K562 (cell line): Measurements from ENCODE around the gene MLXIPL. TPM values are rescaled to one million over a fixed set of nuclear protein-coding genes. Genes with fewer than 3 reads are reported as not detected.
A peak's percentile ranks its signal among the peaks of the same experiment; 100 is the strongest.

Experiments
- ATAC-seq: fragments of 200-7000 bp; cut with Tn5 transposase; 3 replicates; pipeline ENCODE4 v1.9.1; 2020; ENCODE audit warnings: moderate library complexity
- BruUV-seq: library from RNA; stranded (reverse); fragments of 400-500 nt; replicated peaks from 2 replicates; lab custom pipeline; 2021; lab: Mats Ljungman, UMichigan
- CTCF ChIA-PET: fragments of 300-600 bp; formaldehyde crosslinking; extraction: SDS; loops from one replicate; lab custom pipeline; 2021; ENCODE audit warnings: low intra/inter-chr PET ratio; lab: Yijun Ruan, JAX
- POLR2A ChIA-PET: fragments of 300-600, 350-650 bp; sonication (Branson Sonifier 250); formaldehyde crosslinking; extraction: SDS; loops from one replicate; lab custom pipeline; 2021; ENCODE audit warnings: antibody characterized with exemption, inconsistent platforms; lab: Yijun Ruan, JAX
- DNase-seq, 4 experiments: peaks; one replicate each; pipeline versions ENCODE4 v3.0.0 to v3.0.0-alpha.2; 2011 to 2018; ENCODE audit warnings: low spot score in 3 of 4, mixed read lengths in 3 of 4; ENCODE audit errors: extremely low read depth in 1 of 4
- FAIRE-seq: peaks from 2 replicates; lab custom pipeline; 2011; peaks lifted over from hg19 to GRCh38; lab: Jason Lieb, UNC
- H2AFZ ChIP-seq: 2 replicates; pipeline ENCODE4 v1.6.0; 2011; ENCODE audit warnings: low read depth, low read length, control low read depth, inconsistent platforms
- H3K27ac ChIP-seq: fragments of 200-600 bp; 3 replicates; pipeline ENCODE4 v1.8.0; 2011; ENCODE audit warnings: low read depth, mild to moderate bottlenecking, control low read depth, inconsistent platforms, low read length, moderate library complexity, mixed read lengths; ENCODE audit errors: extremely low read depth
- H3K27me3 ChIP-seq, 2 experiments: fragments of 300-600 bp in 1 of 2; 2 replicates in 1 of 2; 3 replicates in 1 of 2; pipeline versions ENCODE4 v1.6.0 to v1.8.0; 2011; ENCODE audit warnings: inconsistent platforms in 2 of 2, low read length in 2 of 2, mild to moderate bottlenecking in 1 of 2, mixed read lengths in 1 of 2, moderate library complexity in 1 of 2; ENCODE audit not compliant: control insufficient read depth in 2 of 2, insufficient read depth in 2 of 2
- H3K36me3 ChIP-seq: fragments of 300-600 bp; 3 replicates; pipeline ENCODE4 v1.8.0; 2011; ENCODE audit warnings: mild to moderate bottlenecking, low read length, inconsistent platforms; ENCODE audit not compliant: control insufficient read depth, insufficient read depth
- H3K4me1 ChIP-seq, 2 experiments: fragments of 200-600 bp in 1 of 2; replicated peaks in 1 of 2; 2 replicates in 1 of 2; 3 replicates in 1 of 2; pipeline versions ENCODE4 v1.5.1 to v1.8.0; 2011; ENCODE audit warnings: inconsistent platforms in 2 of 2, low read length in 2 of 2, mild to moderate bottlenecking in 1 of 2, mixed read lengths in 1 of 2, moderate library complexity in 1 of 2; ENCODE audit not compliant: control insufficient read depth in 2 of 2, insufficient read depth in 2 of 2
- H3K4me2 ChIP-seq: 2 replicates; pipeline ENCODE4 v1.6.1; 2011; ENCODE audit warnings: low read length, control low read depth, inconsistent platforms, mixed read lengths; ENCODE audit not compliant: insufficient read depth
- H3K4me3 ChIP-seq: fragments of 200-600 bp; sonication (generic), shearing (Covaris generic); 2 replicates; pipeline ENCODE4 v1.5.1; 2016; ENCODE audit warnings: control low read depth, inconsistent platforms
- H3K79me2 ChIP-seq: fragments of 200-600 bp; 3 replicates; pipeline ENCODE4 v1.8.0; 2011; ENCODE audit warnings: low read length, inconsistent platforms; ENCODE audit not compliant: control insufficient read depth, insufficient read depth
- H3K9ac ChIP-seq, 2 experiments: 2 replicates each; pipeline versions ENCODE4 v1.6.0 to v1.6.1; 2011; ENCODE audit warnings: low read depth in 2 of 2, low read length in 2 of 2, control low read depth in 1 of 2, inconsistent platforms in 1 of 2, mild to moderate bottlenecking in 1 of 2, mixed read lengths in 1 of 2; ENCODE audit not compliant: insufficient read depth in 1 of 2
- H3K9me1 ChIP-seq: one replicate; pipeline ENCODE4 v1.6.0; 2011; ENCODE audit warnings: inconsistent platforms, mild to moderate bottlenecking, low read length, moderate library complexity; ENCODE audit not compliant: control insufficient read depth, insufficient read depth
- H3K9me3 ChIP-seq: replicated peaks from 2 replicates; pipeline ENCODE4 v1.5.1; 2011; ENCODE audit warnings: low read depth, low read length, inconsistent platforms; ENCODE audit not compliant: control insufficient read depth, insufficient read depth
- H4K20me1 ChIP-seq: replicated peaks from 2 replicates; pipeline ENCODE4 v1.6.1; 2011; ENCODE audit warnings: low read length, inconsistent platforms, mixed read lengths; ENCODE audit not compliant: control insufficient read depth, insufficient read depth
- ASH1L ChIP-seq: fragments of 450-650 bp; IDR thresholded peaks from 2 replicates; pipeline ENCODE4 v1.6.1; 2018; ENCODE audit warnings: borderline replicate concordance, mild to moderate bottlenecking, low read depth; ENCODE audit not compliant: partially characterized antibody
- BMI1 ChIP-seq: fragments of 150-350 bp; IDR thresholded peaks from 2 replicates; pipeline ENCODE4 v1.6.1; 2014; ENCODE audit warnings: low read length
- CREB1 ChIP-seq, 2 experiments: sonication (generic) in 1 of 2; formaldehyde crosslinking in 1 of 2; IDR thresholded peaks; 2 replicates each; pipeline versions ENCODE4 v1.6.1 to v1.8.0; 2012 to 2022; ENCODE audit warnings: inconsistent platforms in 1 of 2, mild to moderate bottlenecking in 1 of 2, missing genetic modification reagents in 1 of 2, moderate library complexity in 1 of 2
- CREB5 ChIP-seq: fragments of 250-450 bp; sonication (Bioruptor Pico); IDR thresholded peaks from 2 replicates; pipeline ENCODE4 v1.5.0; 2020; ENCODE audit warnings: mild to moderate bottlenecking
- EP400 ChIP-seq: fragments of 450-650 bp; IDR thresholded peaks from 2 replicates; pipeline ENCODE4 v1.6.1; 2017; ENCODE audit warnings: antibody characterized with exemption, mild to moderate bottlenecking, moderate library complexity
- ETV5 ChIP-seq: sonication (generic); formaldehyde crosslinking; IDR thresholded peaks from 2 replicates; pipeline ENCODE4 v1.4.0; 2020; ENCODE audit warnings: low read depth, mild to moderate bottlenecking, missing genetic modification reagents
- HDAC6 ChIP-seq: IDR thresholded peaks from 2 replicates; pipeline ENCODE4 v1.6.1; 2012; ENCODE audit warnings: low read depth, mild to moderate bottlenecking, control low read depth, inconsistent platforms, low read length, moderate library complexity
- MITF ChIP-seq: IDR thresholded peaks from 2 replicates; pipeline ENCODE4 v1.6.1; 2014; ENCODE audit warnings: antibody characterized with exemption
- MYC ChIP-seq, 2 experiments: fragments of 250-450 bp in 1 of 2; sonication (Bioruptor Pico) in 1 of 2; IDR thresholded peaks; 2 replicates each; pipeline versions ENCODE4 v1.5.1 to v1.6.1; 2012 to 2021; ENCODE audit warnings: low read depth in 2 of 2, borderline replicate concordance in 1 of 2, improper control_type of control experiment in 1 of 2, low read length in 1 of 2, mild to moderate bottlenecking in 1 of 2, moderate library complexity in 1 of 2
- NCOA2 ChIP-seq, 2 experiments: fragments of 450-650 bp; IDR thresholded peaks; 2 replicates each; pipeline ENCODE4 v1.6.1; 2018; ENCODE audit warnings: mild to moderate bottlenecking in 2 of 2, moderate library complexity in 1 of 2; ENCODE audit not compliant: partially characterized antibody in 2 of 2
- NFATC3 ChIP-seq: fragments of 450-650 bp; IDR thresholded peaks from 2 replicates; pipeline ENCODE4 v1.6.1; 2017; ENCODE audit warnings: mild to moderate bottlenecking
- POLR3A ChIP-seq: IDR thresholded peaks from 2 replicates; pipeline ENCODE4 v1.6.1; 2011; ENCODE audit warnings: borderline replicate concordance, mild to moderate bottlenecking, moderate library complexity; ENCODE audit not compliant: insufficient read length, insufficient read depth; ENCODE audit errors: extremely low read depth
- PTTG1 ChIP-seq: fragments of 450-650 bp; IDR thresholded peaks from 2 replicates; pipeline ENCODE4 v1.6.1; 2016; ENCODE audit warnings: low read depth, mild to moderate bottlenecking, missing genetic modification characterization, missing compliant biosample characterization
- SAFB2 ChIP-seq: fragments of 200-400 bp; formaldehyde crosslinking; IDR thresholded peaks from 2 replicates; pipeline ENCODE4 v1.6.1; 2018; ENCODE audit warnings: borderline replicate concordance, low read length, low read depth, moderate library complexity; ENCODE audit not compliant: severe bottlenecking
- SMARCA5 ChIP-seq: fragments of 450-650 bp; IDR thresholded peaks from 2 replicates; pipeline ENCODE4 v1.6.1; 2016
- SMARCE1 ChIP-seq: fragments of 450-650 bp; IDR thresholded peaks from 2 replicates; pipeline ENCODE4 v1.7.1; 2016; ENCODE audit warnings: mild to moderate bottlenecking
- ZBED1 ChIP-seq: IDR thresholded peaks from 2 replicates; pipeline ENCODE4 v1.6.1; 2014
- ZNF121 ChIP-seq: sonication (generic); formaldehyde crosslinking; conservative IDR thresholded peaks from 2 replicates; pipeline ENCODE4 v1.8.0; 2022; ENCODE audit warnings: missing genetic modification reagents
- ZNF77 ChIP-seq: fragments of 250-450 bp; sonication (Bioruptor Pico); IDR thresholded peaks from 2 replicates; pipeline ENCODE4 v1.5.0; 2020
- WGBS: fragments of 100-300 bp; shearing (Covaris generic); methylation state at CpG from one replicate; pipeline ENCODE4 v1.1.6; 2016; ENCODE audit warnings: low coverage, mixed read lengths; ENCODE audit not compliant: insufficient coverage; ENCODE audit errors: missing lambda C conversion rate; 5-methylcytosine and 5-hydroxymethylcytosine counted together
- in situ Hi-C: fragments of 300-500 bp; cut with MboI; formaldehyde crosslinking; loops from 4 replicates; pipeline ENCODE4 v1.15.0; 2018; ENCODE audit warnings: inconsistent platforms, mixed read lengths
- intact Hi-C: fragments of 100-400 bp; cut with micrococcal nuclease; formaldehyde crosslinking; loops from 2 replicates; pipeline ENCODE4 v1.14.2; 2022
- polyA plus RNA-seq, 8 experiments: library from polyadenylated mRNA; depleted of rRNA in 4 of 8; stranded (reverse) in 5 of 8; unstranded in 3 of 8; fragments of >200 nt; fragmentation: Nextera tagmentation in 2 of 8; fragmentation: Illumina TruSeq in 1 of 8; extraction: Ambion mirVana in 2 of 8; extraction: Trizol in 1 of 8; gene quantifications; 2 replicates each; pipeline versions ENCODE4 v1.2.1 to v1.2.3, GENCODE V29; 2011 to 2014; ENCODE audit warnings: inconsistent platforms in 1 of 8, missing spikeins in 1 of 8
- total RNA-seq, 7 experiments: library from RNA; depleted of rRNA in 6 of 7; stranded (reverse); fragments of >200 nt in 6 of 7; fragmentation: Illumina TruSeq in 2 of 7; extraction: Trizol in 2 of 7; gene quantifications; 2 replicates each; pipeline versions ENCODE4 v1.2.1 to v1.2.3, GENCODE V29; 2011 to 2021; ENCODE audit warnings: low replicate concordance in 1 of 7

Gene MLXIPL
- total and polyA plus RNA-seq, 9 of the 15 experiments (the other 6 are each of a cell fraction or from before 2014, with no cell fraction given): 0.11 to 18.4 (median 1.4) TPM

- H3K27me3 ChIP-seq: no peaks in the 10 kb centered on the region
- intact Hi-C loops (loop anchor here (2.0 to 5.0 kb wide), 2 partner anchors 56 to 240 kb away; no protein-coding TSS in a partner anchor), in situ Hi-C loops (no loop called here)
- no peak overlapping the region for H3K4me3 ChIP-seq
- DNase-seq (peak; percentile 73 to 94 (median 82)), ATAC-seq (peak; percentile 85), FAIRE-seq (peak; percentile 99)
- H2AFZ ChIP-seq: peak overlapping the region; percentile 21; the same call in 1 of the 2 replicates
- H3K36me3 ChIP-seq: peaks cover 6% of the 10 kb centered on the region; the same call in 2 of the 3 replicates
- no peaks in the 10 kb centered on the region for H3K79me2 ChIP-seq
- no peaks in the 10 kb centered on the region for H3K9me1 ChIP-seq
- H3K27ac ChIP-seq: peak overlapping the region; percentile 8; the same call in 1 of the 3 replicates
- no peak overlapping the region; a peak in 1 of 4 replicates for H3K9ac ChIP-seq
- no TSS peak for BruUV-seq
- H4K20me1 ChIP-seq: peaks cover 8% of the 10 kb centered on the region
- H3K9me3 ChIP-seq: no peaks in the 10 kb centered on the region
- H3K4me1 ChIP-seq: peaks cover 22 to 30% of the 10 kb centered on the region in 2 experiments
- peak overlapping the region; percentile 69 for H3K4me2 ChIP-seq
- POLR2A ChIA-PET: interaction anchor here (0.6 to 1.9 kb wide), 10 partner anchors 12 to 122 kb away, joined by 3 to 12 read pairs (median 3); partner anchors contain the start of gene MLXIPL
- CTCF ChIA-PET: interaction anchor here (0.7 to 2.0 kb wide), 5 partner anchors 55 to 243 kb away, joined by 3 to 7 read pairs (median 6); partner anchors contain the start of gene VPS37D
- 3% methylated on average over 11 of the region's 11 CpGs for WGBS
- no peak for TF ChIP-seq CREB5
- TF ChIP-seq EP400: peak; percentile 68
- no peak for TF ChIP-seq ZNF77 (CRISPR knock-in tag)
- peak; percentile 98 for TF ChIP-seq SMARCE1
- TF ChIP-seq POLR3A: no peak
- no peak for TF ChIP-seq BMI1
- no peak for TF ChIP-seq NCOA2 (IDR thresholded peaks at IDR 0.05; ENCODE audit: partially characterized antibody in 2 of 2)
- no peak for TF ChIP-seq PTTG1 (tag)
- TF ChIP-seq NFATC3: no peak
- TF ChIP-seq ASH1L: no peak
- no peak for TF ChIP-seq ZNF121 (CRISPR knock-in tag)
- TF ChIP-seq MITF: peak; percentile 13; the same call in 1 of the 2 replicates
- TF ChIP-seq MYC (IDR thresholded peaks at IDR 0.05; ENCODE audit: low read depth, low read length): peak; percentile 91
- no peak for TF ChIP-seq MYC (CRISPR knock-in tag; IDR thresholded peaks at IDR 0.05; ENCODE audit: borderline replicate concordance, low read depth)
- TF ChIP-seq HDAC6: no peak
- 0 out of 2 replicates have a peak, but pooled peaks have one; percentile 46 for TF ChIP-seq ZBED1
- TF ChIP-seq SMARCA5: peak; percentile 54; the same call in 1 of the 2 replicates
- TF ChIP-seq SAFB2: no peak
- peak; percentile 78 for TF ChIP-seq ETV5 (CRISPR knock-in tag)
- peak; percentile 65 for TF ChIP-seq CREB1 (IDR thresholded peaks at IDR 0.05)
- TF ChIP-seq CREB1 (CRISPR knock-in tag; IDR thresholded peaks at IDR 0.05): peak; percentile 58; the same call in 1 of the 2 replicates
Observed at GRCh38 chr7:73612598-73613269, 11.6 kb downstream of the MLXIPL start.
